ENCODE data around the gene IRF4.

GRCh38 chr6:367891-368630 is 23.5 kb upstream of the IRF4 start:
- TF ChIP-seq EZH2 (IDR thresholded peaks at IDR 0.05; ENCODE audit: borderline replicate concordance, low read depth, low read length, poor library complexity, severe bottlenecking) (no peak), CTCF (conservative IDR thresholded peaks at IDR 0.05; ENCODE audit: low read depth, low read length) (no peak)

Data from A673 (cell line).